Osteoblast (primary cell): ENCODE measurements around the gene CEP85L. TPM values are rescaled to one million over a fixed set of nuclear protein-coding genes. Genes with fewer than 3 reads are reported as not detected.

Experiments
- DNase-seq: peaks from one replicate; pipeline ENCODE4 v3.0.0; 2011; ENCODE audit warnings: low spot score, mixed read lengths; ENCODE audit not compliant: insufficient read length; ENCODE audit errors: missing footprints
- H2AFZ ChIP-seq: 2 replicates; pipeline ENCODE4 v1.6.0; 2011; ENCODE audit warnings: mild to moderate bottlenecking, low read length
- H3K27ac ChIP-seq: 2 replicates; pipeline ENCODE4 v1.5.1; 2011; ENCODE audit warnings: mild to moderate bottlenecking, low read depth, low read length, moderate library complexity
- H3K27me3 ChIP-seq: 2 replicates; pipeline ENCODE4 v1.6.0; 2012; ENCODE audit warnings: mild to moderate bottlenecking, control low read depth, inconsistent platforms, low read length, moderate library complexity; ENCODE audit not compliant: insufficient read depth
- H3K36me3 ChIP-seq: 2 replicates; pipeline ENCODE4 v1.5.1; 2011; ENCODE audit warnings: mild to moderate bottlenecking, low read length, control low read depth, moderate library complexity; ENCODE audit not compliant: insufficient read depth
- H3K4me1 ChIP-seq: 2 replicates; pipeline ENCODE4 v1.5.1; 2011; ENCODE audit warnings: mild to moderate bottlenecking, low read length, control low read depth, moderate library complexity; ENCODE audit not compliant: insufficient read depth
- H3K4me2 ChIP-seq: 2 replicates; pipeline ENCODE4 v1.6.0; 2011; ENCODE audit warnings: mild to moderate bottlenecking, low read length; ENCODE audit not compliant: insufficient read depth
- H3K4me3 ChIP-seq: fragments of 200-600 bp; sonication (generic); 3 replicates; pipeline ENCODE4 v1.5.1; 2012; ENCODE audit warnings: mild to moderate bottlenecking, low read length, inconsistent platforms; ENCODE audit not compliant: insufficient read depth
- H3K79me2 ChIP-seq: 2 replicates; pipeline ENCODE4 v1.6.0; 2012; ENCODE audit warnings: mild to moderate bottlenecking, low read length, control low read depth, inconsistent platforms; ENCODE audit not compliant: insufficient read depth
- H3K9me3 ChIP-seq: 2 replicates; pipeline ENCODE4 v1.5.1; 2011; ENCODE audit warnings: low read depth, low read length, control low read depth
- H4K20me1 ChIP-seq: 2 replicates; pipeline ENCODE4 v1.6.0; 2012; ENCODE audit warnings: mild to moderate bottlenecking, low read length, control low read depth; ENCODE audit not compliant: insufficient read depth
- total RNA-seq: library from RNA; depleted of rRNA; stranded (reverse); fragments of >200 nt; gene quantifications from 2 replicates; pipeline ENCODE4 v1.2.3, GENCODE V29; 2012
- TF ChIP-seq, protein P1 (sequence below): IDR thresholded peaks from 2 replicates; pipeline ENCODE4 v1.5.1; 2011; ENCODE audit warnings: mild to moderate bottlenecking, low read depth, low read length, moderate library complexity; ENCODE audit errors: extremely low read depth

Gene CEP85L
- 15.2 and 15.3 TPM in 2 replicates for total RNA-seq

- DNase-seq, result peak; percentile 98
These were observed at the start of gene CEP85L for GRCh38 chr6:118651282-118652050. CEP85L (minus strand) TSS chr6:118651591; CDS start chr6:118651269, 322 bp downstream.

DNA sequence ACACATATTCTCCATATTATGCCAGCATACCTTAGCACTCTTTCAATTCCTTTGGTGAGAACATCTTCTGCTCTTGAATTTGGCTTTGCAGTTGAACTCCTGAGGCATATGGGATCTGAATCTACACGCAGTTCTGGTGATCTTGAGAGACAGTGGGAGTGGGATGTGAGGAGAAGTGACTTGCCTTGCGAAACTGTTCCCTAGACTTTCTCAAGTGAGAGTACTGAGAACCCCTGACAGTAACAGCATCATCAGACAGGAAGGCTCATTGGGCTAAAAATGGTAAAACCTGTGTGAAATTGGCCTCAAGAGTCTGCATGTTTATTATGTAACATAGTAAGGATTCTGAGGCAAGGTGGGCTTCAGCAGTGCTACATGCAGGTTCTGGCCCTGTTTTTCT lies 49.1 kb upstream of the CEP85L start:
- Histone ChIP-seq H3K79me2 (no peaks in the 10 kb centered on the region), H3K36me3 (no peaks in the 10 kb centered on the region), H3K9me3 (no peaks in the 10 kb centered on the region), H3K4me1 (peaks cover 8% of the 10 kb centered on the region), H3K4me3 (no peak overlapping the region), H2AFZ (no peak overlapping the region), H3K27me3 (no peaks in the 10 kb centered on the region), H4K20me1 (no peaks in the 10 kb centered on the region), H3K4me2 (no peak overlapping the region), H3K27ac (no peak overlapping the region)
- TF ChIP-seq, protein P1, sequence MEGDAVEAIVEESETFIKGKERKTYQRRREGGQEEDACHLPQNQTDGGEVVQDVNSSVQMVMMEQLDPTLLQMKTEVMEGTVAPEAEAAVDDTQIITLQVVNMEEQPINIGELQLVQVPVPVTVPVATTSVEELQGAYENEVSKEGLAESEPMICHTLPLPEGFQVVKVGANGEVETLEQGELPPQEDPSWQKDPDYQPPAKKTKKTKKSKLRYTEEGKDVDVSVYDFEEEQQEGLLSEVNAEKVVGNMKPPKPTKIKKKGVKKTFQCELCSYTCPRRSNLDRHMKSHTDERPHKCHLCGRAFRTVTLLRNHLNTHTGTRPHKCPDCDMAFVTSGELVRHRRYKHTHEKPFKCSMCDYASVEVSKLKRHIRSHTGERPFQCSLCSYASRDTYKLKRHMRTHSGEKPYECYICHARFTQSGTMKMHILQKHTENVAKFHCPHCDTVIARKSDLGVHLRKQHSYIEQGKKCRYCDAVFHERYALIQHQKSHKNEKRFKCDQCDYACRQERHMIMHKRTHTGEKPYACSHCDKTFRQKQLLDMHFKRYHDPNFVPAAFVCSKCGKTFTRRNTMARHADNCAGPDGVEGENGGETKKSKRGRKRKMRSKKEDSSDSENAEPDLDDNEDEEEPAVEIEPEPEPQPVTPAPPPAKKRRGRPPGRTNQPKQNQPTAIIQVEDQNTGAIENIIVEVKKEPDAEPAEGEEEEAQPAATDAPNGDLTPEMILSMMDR, result no peak
- no peak for DNase-seq

More at GRCh38 chr6:118651282-118652050, at the start of gene CEP85L:
- H3K4me2 ChIP-seq, result peak within 1 kb of the TSS; percentile 94
- H3K4me3 ChIP-seq, result peak within 1 kb of the TSS; percentile 94
- H2AFZ ChIP-seq, result peak within 1 kb of the TSS; percentile 95
- peaks cover 48% of the 10 kb centered on the region for H3K79me2 ChIP-seq
- H3K9me3 ChIP-seq, result no peaks in the 10 kb centered on the region
- H3K36me3 ChIP-seq, result no peaks in the 10 kb centered on the region
- H3K27me3 ChIP-seq, result no peaks in the 10 kb centered on the region
- peak within 1 kb of the TSS; percentile 83 for H3K27ac ChIP-seq
- peaks cover 18% of the 10 kb centered on the region for H4K20me1 ChIP-seq
- TF ChIP-seq, protein P1, result no peak
- H3K4me1 ChIP-seq, result peaks cover 18% of the 10 kb centered on the region

DNA sequence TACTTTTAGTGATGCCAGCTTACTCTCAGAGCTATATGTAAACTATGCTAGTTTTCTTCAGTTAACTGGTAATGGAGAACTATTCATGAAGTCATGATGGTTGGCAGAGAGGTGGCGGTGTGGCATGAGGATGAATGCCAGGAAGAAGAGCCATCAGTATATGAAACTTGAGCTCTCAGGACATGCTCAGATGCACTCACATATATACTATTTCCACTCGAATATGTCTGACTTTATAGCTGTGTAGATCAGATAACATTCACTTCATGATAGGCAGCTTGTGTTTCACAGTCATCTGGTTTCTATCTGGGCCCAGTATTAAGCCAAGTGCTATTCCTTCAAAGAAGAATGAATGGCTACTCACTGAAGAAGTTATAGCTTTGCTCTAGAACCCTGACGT lies 46.2 kb upstream of the CEP85L start:
- H3K4me1 ChIP-seq, result no peaks in the 10 kb centered on the region
- no peaks in the 10 kb centered on the region for H3K79me2 ChIP-seq
- H3K4me3 ChIP-seq, result no peak overlapping the region
- no peaks in the 10 kb centered on the region for H3K36me3 ChIP-seq
- H4K20me1 ChIP-seq, result no peaks in the 10 kb centered on the region
- H2AFZ ChIP-seq, result no peak overlapping the region
- no peak overlapping the region for H3K4me2 ChIP-seq
- no peak for DNase-seq
- H3K27ac ChIP-seq, result no peak overlapping the region
- H3K9me3 ChIP-seq, result no peaks in the 10 kb centered on the region
- no peaks in the 10 kb centered on the region for H3K27me3 ChIP-seq
- TF ChIP-seq, protein P1, result no peak

DNA sequence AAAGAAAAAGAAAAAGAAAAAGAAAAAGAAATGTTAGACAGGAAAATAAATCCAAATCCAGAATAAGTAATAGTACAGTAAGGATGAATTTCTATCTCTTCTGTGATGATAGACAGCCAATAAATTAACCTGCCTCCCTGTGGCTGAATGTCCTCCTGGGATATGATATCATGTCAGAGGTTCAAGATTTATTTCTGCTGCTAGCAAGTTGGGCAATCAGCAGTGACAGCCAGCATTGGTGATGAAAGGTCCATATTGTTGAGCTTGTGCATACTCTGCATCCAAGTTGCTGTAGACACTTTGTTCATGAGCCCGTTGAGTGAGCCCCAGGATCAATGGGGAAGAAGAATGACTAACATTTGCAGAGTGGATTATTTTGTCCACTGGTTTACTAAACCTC lies 44.9 kb upstream of the CEP85L start:
- Histone ChIP-seq H3K27ac (no peak overlapping the region), H3K4me2 (no peak overlapping the region), H3K79me2 (no peaks in the 10 kb centered on the region), H3K36me3 (no peaks in the 10 kb centered on the region), H2AFZ (no peak overlapping the region), H3K4me3 (no peak overlapping the region), H3K4me1 (no peaks in the 10 kb centered on the region), H3K9me3 (no peaks in the 10 kb centered on the region), H3K27me3 (no peaks in the 10 kb centered on the region), H4K20me1 (no peaks in the 10 kb centered on the region)
- no peak for DNase-seq
- TF ChIP-seq, protein P1, result no peak
